Astrocyte of the spinal cord (primary cell): ENCODE measurements around the gene ANKRD18A.
"Not testable (repeated sequence)": the region's sequence is repeated elsewhere in the genome, so short reads cannot be mapped to it uniquely, and the experiment has no call there.

Experiments used
- DNase-seq: peaks from one replicate; pipeline ENCODE4 v3.0.0; 2011; ENCODE audit warnings: low read depth, low spot score
- H3K4me3 ChIP-seq: 2 replicates; pipeline ENCODE4 v1.5.1; 2011; ENCODE audit warnings: low read depth, mild to moderate bottlenecking, low read length, moderate library complexity
- CTCF ChIP-seq: IDR thresholded peaks from 2 replicates; pipeline ENCODE4 v1.5.1; 2012; ENCODE audit warnings: low read depth, mild to moderate bottlenecking, low read length, inconsistent platforms
- in situ Hi-C: cut with HindIII; loops from 2 replicates; pipeline ENCODE4 v1.10.0; 2017; ENCODE audit warnings: low sequenced_read_pairs

ANKRD18A gene

GRCh38 chr9:38583765-38584164 lies 36.6 kb downstream of the ANKRD18A start:
- in situ Hi-C loops, H3K4me3 ChIP-seq, DNase-seq: not testable (repeated sequence)

GRCh38 chr9:38580112-38580511 lies 40.3 kb downstream of the ANKRD18A start:
- H3K4me3 ChIP-seq, DNase-seq, in situ Hi-C loops: not testable (repeated sequence)

GRCh38 chr9:38576181-38576580 lies 44.2 kb downstream of the ANKRD18A start:
- DNase-seq, in situ Hi-C loops, H3K4me3 ChIP-seq: not testable (repeated sequence)

- in situ Hi-C loops, DNase-seq, H3K4me3 ChIP-seq: not testable (repeated sequence)
Observed at GRCh38 chr9:38566048-38566447, 54.3 kb downstream of the ANKRD18A start.

GRCh38 chr9:38565178-38565577 lies 55.2 kb downstream of the ANKRD18A start:
- H3K4me3 ChIP-seq, DNase-seq, in situ Hi-C loops: not testable (repeated sequence)

- in situ Hi-C loops, H3K4me3 ChIP-seq, DNase-seq: not testable (repeated sequence)
Observed at GRCh38 chr9:38563911-38564310, 56.5 kb downstream of the ANKRD18A start.

- H3K4me3 ChIP-seq, DNase-seq, in situ Hi-C loops: not testable (repeated sequence)
Observed at GRCh38 chr9:38561134-38561533, 59.3 kb downstream of the ANKRD18A start.

- H3K4me3 ChIP-seq, in situ Hi-C loops, DNase-seq: not testable (repeated sequence)
Observed at GRCh38 chr9:38559172-38559571, 61.2 kb downstream of the ANKRD18A start.

GRCh38 chr9:38557746-38558145 lies 62.6 kb downstream of the ANKRD18A start:
- DNase-seq, H3K4me3 ChIP-seq, in situ Hi-C loops: not testable (repeated sequence)

GRCh38 chr9:38554966-38555365 lies 65.4 kb downstream of the ANKRD18A start:
- DNase-seq, in situ Hi-C loops, H3K4me3 ChIP-seq: not testable (repeated sequence)

GRCh38 chr9:38553019-38553418 lies 67.4 kb downstream of the ANKRD18A start:
- DNase-seq, in situ Hi-C loops, H3K4me3 ChIP-seq: not testable (repeated sequence)

- in situ Hi-C loops, DNase-seq, H3K4me3 ChIP-seq: not testable (repeated sequence)
Observed at GRCh38 chr9:38546497-38547163, 73.8 kb downstream of the ANKRD18A start.

GRCh38 chr9:38540535-38540934 lies 79.9 kb downstream of the ANKRD18A start:
- in situ Hi-C loops, DNase-seq, H3K4me3 ChIP-seq: not testable (repeated sequence)

- no peak for DNase-seq
- TF ChIP-seq CTCF, result no peak
- no peak overlapping the region for H3K4me3 ChIP-seq
- in situ Hi-C loops, result no loop called here
Observed at GRCh38 chr9:38529317-38529716, 91.1 kb downstream of the ANKRD18A start.
